ENCODE measurements around the gene IFNK. TPM values are rescaled to one million over a fixed set of nuclear protein-coding genes. Genes with fewer than 3 reads are reported as not detected.
A peak's percentile ranks its signal among the peaks of the same experiment; 100 is the strongest.

IFNK gene
- total RNA-seq, 1 experiment from 2014 or later: not detected

DNA sequence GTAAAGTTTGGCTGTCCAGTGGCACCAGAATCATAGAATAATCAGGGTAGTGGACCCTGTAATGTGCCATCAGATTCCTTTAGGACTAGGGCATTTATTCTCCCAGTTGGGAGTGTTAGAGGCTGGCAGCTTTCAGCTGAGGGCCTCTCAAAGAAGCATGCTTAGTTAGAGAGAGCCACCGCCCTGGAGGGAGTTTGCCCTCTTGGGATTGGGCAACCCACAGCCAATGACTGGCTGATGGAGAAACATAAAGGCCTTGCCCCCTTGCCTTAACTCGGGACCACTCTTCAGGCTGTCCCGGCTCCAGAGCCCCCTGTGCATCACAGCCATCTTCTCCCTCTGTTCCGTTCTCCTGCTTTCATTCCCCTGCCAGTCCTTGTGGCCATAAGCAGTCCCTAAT is 20.5 kb upstream of the IFNK start:
- Histone ChIP-seq H2AFZ (ENCODE audit: low read length) (no peak overlapping the region), H3K79me2 (ENCODE audit: low read length) (no peaks in the 10 kb centered on the region), H3K27ac (ENCODE audit: low read length) (no peak overlapping the region), H3K4me1 (ENCODE audit: insufficient read depth, low read length) (peaks cover 24% of the 10 kb centered on the region), H3K36me3 (ENCODE audit: low read depth, low read length) (no peaks in the 10 kb centered on the region), H3K4me2 (ENCODE audit: low read length) (no peak overlapping the region), H3K27me3 (ENCODE audit: low read length) (no peaks in the 10 kb centered on the region), H3K4me3 (ENCODE audit: low read length) (no peak overlapping the region), H3K9ac (ENCODE audit: low read length) (no peak overlapping the region), H3F3A (ENCODE audit: low read length, unreplicated experiment) (no peaks in the 10 kb centered on the region), H3K9me2 (replicated peaks; ENCODE audit: low read length) (no peaks in the 10 kb centered on the region), H4K20me1 (ENCODE audit: low read length) (no peaks in the 10 kb centered on the region), H3K9me3 (ENCODE audit: low read length) (no peaks in the 10 kb centered on the region)
- ChIA-PET CTCF (no interaction called here), POLR2A (ENCODE audit: unreplicated experiment) (no interaction called here)
- intact Hi-C loops (cut with micrococcal nuclease): no loop called here
- DNase-seq: no peak
- ATAC-seq: no peak
- BruUV-seq (replicated peaks): no TSS peak
- TF ChIP-seq EZH2phosphoT487 (IDR thresholded peaks at IDR 0.05; ENCODE audit: borderline replicate concordance, low read length) (no peak), EZH2 (IDR thresholded peaks at IDR 0.05; ENCODE audit: low read length, unreplicated experiment) (no peak)
- TF ChIP-seq, protein P1, sequence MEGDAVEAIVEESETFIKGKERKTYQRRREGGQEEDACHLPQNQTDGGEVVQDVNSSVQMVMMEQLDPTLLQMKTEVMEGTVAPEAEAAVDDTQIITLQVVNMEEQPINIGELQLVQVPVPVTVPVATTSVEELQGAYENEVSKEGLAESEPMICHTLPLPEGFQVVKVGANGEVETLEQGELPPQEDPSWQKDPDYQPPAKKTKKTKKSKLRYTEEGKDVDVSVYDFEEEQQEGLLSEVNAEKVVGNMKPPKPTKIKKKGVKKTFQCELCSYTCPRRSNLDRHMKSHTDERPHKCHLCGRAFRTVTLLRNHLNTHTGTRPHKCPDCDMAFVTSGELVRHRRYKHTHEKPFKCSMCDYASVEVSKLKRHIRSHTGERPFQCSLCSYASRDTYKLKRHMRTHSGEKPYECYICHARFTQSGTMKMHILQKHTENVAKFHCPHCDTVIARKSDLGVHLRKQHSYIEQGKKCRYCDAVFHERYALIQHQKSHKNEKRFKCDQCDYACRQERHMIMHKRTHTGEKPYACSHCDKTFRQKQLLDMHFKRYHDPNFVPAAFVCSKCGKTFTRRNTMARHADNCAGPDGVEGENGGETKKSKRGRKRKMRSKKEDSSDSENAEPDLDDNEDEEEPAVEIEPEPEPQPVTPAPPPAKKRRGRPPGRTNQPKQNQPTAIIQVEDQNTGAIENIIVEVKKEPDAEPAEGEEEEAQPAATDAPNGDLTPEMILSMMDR (conservative IDR thresholded peaks at IDR 0.05; ENCODE audit: low read depth, low read length): no peak

DNA sequence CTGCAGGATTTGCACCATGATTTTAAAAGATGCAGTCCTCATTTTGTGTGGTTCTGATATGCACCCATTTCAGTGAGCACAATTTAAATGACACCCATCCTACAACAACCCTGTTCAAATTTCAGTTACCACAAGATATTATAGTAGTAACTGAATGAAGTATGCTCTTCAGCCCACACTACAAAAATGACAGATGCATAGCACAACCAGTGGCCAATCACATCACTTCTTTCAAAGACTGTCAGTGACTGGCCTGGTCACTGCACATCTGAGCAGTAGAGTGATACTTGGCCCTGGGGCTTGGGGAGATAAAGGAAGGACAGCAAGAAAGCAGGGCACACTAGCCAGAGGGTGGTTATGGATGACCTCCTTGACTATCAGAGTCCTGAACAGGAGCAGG is 19.8 kb upstream of the IFNK start:
- TF ChIP-seq EZH2 (IDR thresholded peaks at IDR 0.05; ENCODE audit: low read length, unreplicated experiment) (no peak), EZH2phosphoT487 (IDR thresholded peaks at IDR 0.05; ENCODE audit: borderline replicate concordance, low read length) (no peak)
- TF ChIP-seq, protein P1 (conservative IDR thresholded peaks at IDR 0.05; ENCODE audit: low read depth, low read length): no peak
- Histone ChIP-seq H3K27me3 (ENCODE audit: low read length) (no peaks in the 10 kb centered on the region), H3K4me3 (ENCODE audit: low read length) (no peak overlapping the region), H4K20me1 (ENCODE audit: low read length) (no peaks in the 10 kb centered on the region), H3K9ac (ENCODE audit: low read length) (no peak overlapping the region), H3K79me2 (ENCODE audit: low read length) (no peaks in the 10 kb centered on the region), H2AFZ (ENCODE audit: low read length) (no peak overlapping the region), H3F3A (ENCODE audit: low read length, unreplicated experiment) (no peaks in the 10 kb centered on the region), H3K4me1 (ENCODE audit: insufficient read depth, low read length) (peaks cover 17% of the 10 kb centered on the region), H3K9me2 (replicated peaks; ENCODE audit: low read length) (no peaks in the 10 kb centered on the region), H3K9me3 (ENCODE audit: low read length) (no peaks in the 10 kb centered on the region), H3K4me2 (ENCODE audit: low read length) (no peak overlapping the region), H3K27ac (ENCODE audit: low read length) (no peak overlapping the region), H3K36me3 (ENCODE audit: low read depth, low read length) (no peaks in the 10 kb centered on the region)
- ATAC-seq: no peak
- ChIA-PET CTCF (no interaction called here), POLR2A (ENCODE audit: unreplicated experiment) (no interaction called here)
- no peak for DNase-seq
- intact Hi-C loops (cut with micrococcal nuclease): no loop called here
- no TSS peak for BruUV-seq (replicated peaks)

DNA sequence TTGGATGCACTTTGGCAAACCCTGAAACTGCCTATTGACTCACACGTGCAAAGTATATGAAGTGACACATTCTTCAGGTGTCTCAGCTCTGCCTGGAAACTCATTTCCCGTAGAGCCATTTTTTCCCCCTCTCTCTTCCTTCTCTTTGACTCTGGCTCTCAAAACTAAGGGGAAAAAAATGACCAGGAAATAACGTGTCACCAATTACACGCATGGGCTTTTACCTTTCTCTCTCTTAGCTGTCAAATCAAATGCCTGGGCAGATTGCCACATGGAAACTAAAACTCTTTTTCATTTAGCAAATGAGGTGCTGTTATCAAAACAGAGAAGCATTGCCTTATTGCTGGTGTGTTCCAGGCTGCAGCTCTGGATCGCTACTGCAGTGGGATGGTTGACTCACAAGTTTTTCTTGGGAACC is 18.3 kb upstream of the IFNK start:
- intact Hi-C loops (cut with micrococcal nuclease): no loop called here
- H2AFZ ChIP-seq (ENCODE audit: low read length): 0 out of 2 replicates have a peak overlapping the region, but pooled peaks have one; percentile 35
- no peak overlapping the region for H3K4me3 ChIP-seq (ENCODE audit: low read length)
- ChIA-PET CTCF (no interaction called here), POLR2A (ENCODE audit: unreplicated experiment) (no interaction called here)
- H3K9ac ChIP-seq (ENCODE audit: low read length): no peak overlapping the region
- H3K27ac ChIP-seq (ENCODE audit: low read length): peak overlapping the region; percentile 34
- no peaks in the 10 kb centered on the region for H3K9me3 ChIP-seq (ENCODE audit: low read length)
- no peaks in the 10 kb centered on the region for H4K20me1 ChIP-seq (ENCODE audit: low read length)
- no peaks in the 10 kb centered on the region for H3K27me3 ChIP-seq (ENCODE audit: low read length)
- BruUV-seq (replicated peaks): no TSS peak
- peaks cover 9% of the 10 kb centered on the region; the same call in 1 of the 2 replicates for H3K4me1 ChIP-seq (ENCODE audit: insufficient read depth, low read length)
- peak overlapping the region; percentile 49; the same call in 1 of the 2 replicates for H3K4me2 ChIP-seq (ENCODE audit: low read length)
- no peaks in the 10 kb centered on the region for H3K79me2 ChIP-seq (ENCODE audit: low read length)
- H3K36me3 ChIP-seq (ENCODE audit: low read depth, low read length): no peaks in the 10 kb centered on the region
- TF ChIP-seq, protein P1 (conservative IDR thresholded peaks at IDR 0.05; ENCODE audit: low read depth, low read length): no peak
- no peak for TF ChIP-seq EZH2 (IDR thresholded peaks at IDR 0.05; ENCODE audit: low read length, unreplicated experiment)
- ATAC-seq (no peak; the same call in 1 of the 2 replicates), DNase-seq (peak; percentile 49)
- H3F3A ChIP-seq (ENCODE audit: low read length, unreplicated experiment): no peaks in the 10 kb centered on the region
- H3K9me2 ChIP-seq (replicated peaks; ENCODE audit: low read length): no peaks in the 10 kb centered on the region

All from PC-3 (cell line).